ENCODE data around the gene MTIF3.

MTIF3 gene

GRCh38 chr13:27455331-27455855 lies 5.0 kb upstream of the MTIF3 start:
- no peak for DNase-seq (ENCODE audit: low spot score)

GRCh38 chr13:27450921-27451471 lies 632 bp upstream of the MTIF3 start:
- peak; percentile 44 for DNase-seq (ENCODE audit: low spot score)

DNA sequence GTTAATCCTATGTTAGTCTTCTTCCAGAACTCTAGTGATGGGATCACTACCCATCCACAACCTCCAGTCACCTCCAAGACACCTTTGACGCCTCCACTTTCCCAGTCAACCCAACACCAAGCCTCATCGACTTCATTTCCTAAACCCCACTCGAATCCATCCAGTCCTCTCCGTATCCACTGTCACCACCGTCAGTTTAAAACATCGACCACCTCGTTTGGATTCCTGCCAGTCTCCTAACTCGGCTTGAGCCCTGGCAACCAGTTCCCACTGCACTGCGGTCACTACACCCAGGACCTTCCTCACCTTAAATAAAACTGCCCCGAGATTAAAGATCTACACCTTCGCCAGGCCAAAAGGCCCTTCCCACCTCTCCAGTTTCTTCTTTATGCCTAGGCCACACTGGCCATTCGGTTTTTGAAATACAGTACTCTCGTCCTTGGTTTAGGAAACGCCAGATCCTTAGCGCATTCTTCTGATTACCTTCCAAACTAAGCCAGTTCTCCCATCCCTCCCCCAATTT lies 1.2 kb downstream of the MTIF3 start:
- no peak for DNase-seq (ENCODE audit: low spot score)

DNA sequence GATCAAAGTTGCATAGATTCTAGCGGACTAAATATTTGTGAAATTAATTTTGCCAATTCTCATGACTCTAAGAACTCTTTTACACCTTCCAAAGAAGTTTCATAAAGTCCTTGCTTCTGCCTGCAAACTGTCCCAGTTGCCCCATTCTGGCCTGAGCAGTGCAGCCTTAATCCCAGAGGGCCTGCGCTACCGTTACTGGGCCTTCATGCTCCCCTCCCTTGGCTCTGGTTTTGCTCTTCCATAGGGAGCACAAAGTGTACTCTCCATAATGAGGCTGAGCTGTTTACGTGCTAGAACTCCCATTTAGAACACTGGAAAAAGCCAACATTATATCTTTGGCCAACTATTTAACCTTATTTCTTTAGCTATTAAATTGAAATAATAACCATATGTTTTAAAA lies 2.1 kb downstream of the MTIF3 start:
- no peak for DNase-seq (ENCODE audit: low spot score)

DNA sequence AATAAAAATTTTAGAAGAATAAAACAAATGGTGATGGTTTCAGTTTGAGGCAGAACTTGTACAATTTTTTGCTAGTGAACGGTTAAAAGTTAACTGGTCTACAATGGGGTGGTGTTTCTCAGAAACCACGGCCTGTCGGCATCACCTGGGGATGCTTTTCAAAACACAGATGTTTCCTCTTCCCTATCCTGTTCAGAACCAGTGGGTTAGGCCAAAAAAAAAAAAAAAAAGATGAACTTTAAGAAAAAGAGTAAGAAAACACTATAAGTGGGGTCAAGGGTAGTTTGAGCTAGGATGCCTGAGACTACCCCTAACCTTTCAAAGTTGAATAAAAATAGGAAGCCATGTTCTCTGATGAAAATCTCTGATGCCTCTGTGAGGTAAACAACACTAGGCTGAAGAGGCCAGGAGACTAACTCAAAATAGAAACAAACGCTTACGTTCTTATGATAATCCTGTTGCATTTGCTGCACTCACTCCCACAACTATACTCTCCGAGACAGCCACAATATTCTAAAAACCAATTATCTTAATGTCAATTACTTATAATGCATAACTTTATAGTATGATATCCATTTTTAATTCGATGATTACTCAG lies 3.3 kb downstream of the MTIF3 start:
- DNase-seq (ENCODE audit: low spot score) = no peak

DNA sequence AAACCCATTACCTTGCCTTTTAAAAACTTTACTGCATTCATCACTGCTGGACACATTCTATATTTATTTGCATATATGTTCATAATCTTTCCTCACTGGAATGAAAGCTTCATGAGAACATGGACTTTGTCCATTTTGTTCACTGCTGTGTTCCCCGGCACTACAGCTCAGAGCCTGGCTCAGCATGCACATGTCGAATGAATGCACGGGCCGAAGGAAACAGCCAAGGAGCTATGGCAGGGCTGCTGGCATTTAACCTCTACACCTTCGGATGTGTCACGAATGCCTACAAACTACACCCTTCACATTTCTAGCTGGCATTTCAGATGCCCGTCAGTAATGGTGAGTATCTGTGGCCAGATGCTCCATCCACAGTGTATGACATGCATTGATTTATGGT lies 7.6 kb downstream of the MTIF3 start:
- no peak for DNase-seq (ENCODE audit: low spot score)

GRCh38 chr13:27442071-27442647 lies 8.2 kb downstream of the MTIF3 start:
- no peak for DNase-seq (ENCODE audit: low spot score)

GRCh38 chr13:27440408-27440807 lies 10.0 kb downstream of the MTIF3 start:
- no peak for DNase-seq (ENCODE audit: low spot score)

GRCh38 chr13:27437126-27437525 lies 13.2 kb downstream of the MTIF3 start:
- no peak for DNase-seq (ENCODE audit: low spot score)

- no peak for DNase-seq (ENCODE audit: low spot score)
Observed at GRCh38 chr13:27432611-27433210, 17.7 kb downstream of the MTIF3 start.

DNA sequence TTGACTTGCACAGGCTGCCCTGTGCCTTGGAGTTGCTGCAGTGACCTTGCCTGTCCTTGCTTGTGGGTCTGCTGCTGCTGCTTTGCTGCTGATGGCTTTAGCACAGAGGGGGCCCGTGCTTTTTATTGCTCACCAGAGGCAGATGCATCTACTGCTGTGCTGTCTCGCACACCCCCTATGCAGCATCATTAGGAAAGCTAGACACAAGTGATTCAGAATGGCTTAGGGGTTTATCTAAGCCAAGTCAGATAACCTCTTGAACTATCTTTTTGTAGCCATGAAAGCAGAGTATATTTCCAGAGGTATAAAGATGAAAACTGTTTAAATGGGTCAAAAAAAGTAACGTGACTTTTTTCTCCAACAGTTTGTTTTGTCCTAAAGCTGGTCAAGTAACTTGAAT lies 18.2 kb downstream of the MTIF3 start:
- DNase-seq (ENCODE audit: low spot score) = no peak

GRCh38 chr13:27428160-27428559 lies 22.2 kb downstream of the MTIF3 start:
- DNase-seq (ENCODE audit: low spot score) = no peak

GRCh38 chr13:27427641-27428040 lies 22.7 kb downstream of the MTIF3 start:
- DNase-seq (ENCODE audit: low spot score) = no peak

DNA sequence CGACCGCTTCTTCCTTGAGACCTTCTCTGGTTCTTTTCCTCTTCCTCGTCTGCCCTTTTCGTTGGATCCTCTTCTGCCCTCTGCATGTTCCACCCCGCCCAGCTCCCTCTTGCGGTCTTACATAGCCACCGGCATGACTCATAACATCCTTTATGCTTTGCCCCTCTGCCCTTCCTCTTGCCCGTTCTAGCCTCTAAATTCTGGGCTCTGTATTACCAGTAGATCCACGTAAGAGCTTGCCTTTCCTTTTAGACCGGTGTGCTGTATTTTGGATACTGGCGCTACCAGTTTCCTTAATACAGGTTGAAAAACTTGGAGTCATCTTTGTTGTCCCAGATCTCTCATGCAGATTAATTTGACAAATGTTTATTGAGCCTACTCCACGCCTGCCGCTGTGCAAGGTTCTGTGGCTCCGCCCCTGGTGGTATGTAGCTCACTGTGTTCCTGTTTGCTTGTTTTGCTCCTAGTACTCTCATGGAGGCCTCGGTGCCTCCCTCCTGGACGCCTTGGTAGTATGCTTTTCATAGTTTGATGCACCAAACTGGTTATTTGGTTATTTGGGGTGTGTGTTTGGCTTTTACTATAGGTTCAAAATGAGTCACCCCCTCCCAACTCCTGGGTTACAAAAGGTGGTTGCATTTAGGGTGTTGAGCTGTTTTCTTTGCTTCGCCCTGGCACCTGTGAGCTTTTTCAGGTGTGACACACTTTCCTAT lies 24.3 kb downstream of the MTIF3 start:
- peak; percentile 76 for DNase-seq (ENCODE audit: low spot score)

- no peak for DNase-seq (ENCODE audit: low spot score)
Observed at GRCh38 chr13:27425158-27425917, 25.0 kb downstream of the MTIF3 start.

- peak; percentile 97 for DNase-seq (ENCODE audit: low spot score)
Observed at GRCh38 chr13:27424246-27425157, 25.9 kb downstream of the MTIF3 start, which contains the start of gene GTF3A. Gene GTF3A, plus strand, starts transcription at chr13:27424619.

DNA sequence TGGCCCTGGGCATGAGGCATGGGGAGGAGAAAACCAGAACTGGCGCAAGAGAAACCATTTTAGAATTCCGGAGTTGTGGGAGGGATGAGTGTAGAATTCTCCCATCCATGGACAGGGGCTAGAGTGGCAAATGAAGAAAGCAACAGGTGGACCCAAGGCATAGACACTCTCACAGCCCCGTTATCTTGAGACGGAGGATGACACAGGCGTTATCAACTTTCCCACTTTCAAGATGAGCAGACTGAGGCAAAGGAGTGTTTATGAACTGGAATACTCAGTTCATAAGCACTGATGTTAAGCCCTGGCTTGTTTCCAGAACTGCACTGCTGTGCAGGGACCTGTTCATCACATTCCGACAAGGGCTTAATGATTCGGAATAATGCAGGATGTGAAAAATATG lies 27.0 kb downstream of the MTIF3 start:
- no peak for DNase-seq (ENCODE audit: low spot score)

- no peak for DNase-seq (ENCODE audit: low spot score)
Observed at GRCh38 chr13:27421101-27421871, 29.1 kb downstream of the MTIF3 start.

GRCh38 chr13:27419328-27419727 lies 31.0 kb downstream of the MTIF3 start:
- DNase-seq (ENCODE audit: low spot score) = peak; percentile 22

GRCh38 chr13:27415116-27415515 lies 35.2 kb downstream of the MTIF3 start:
- DNase-seq (ENCODE audit: low spot score) = no peak

All from AG08395 (cell line).